DMS 273 (cell line): ENCODE data around the gene DENND2A.
"Not testable (repeated sequence)": the region's sequence is repeated elsewhere in the genome, so short reads cannot be mapped to it uniquely, and the experiment has no call there.

Experiments used
- DNase-seq: peaks from one replicate; lab custom pipeline; 2025; ENCODE audit not compliant: unreplicated experiment; lab: John Stamatoyannopoulos, UW

DENND2A gene, protein sequence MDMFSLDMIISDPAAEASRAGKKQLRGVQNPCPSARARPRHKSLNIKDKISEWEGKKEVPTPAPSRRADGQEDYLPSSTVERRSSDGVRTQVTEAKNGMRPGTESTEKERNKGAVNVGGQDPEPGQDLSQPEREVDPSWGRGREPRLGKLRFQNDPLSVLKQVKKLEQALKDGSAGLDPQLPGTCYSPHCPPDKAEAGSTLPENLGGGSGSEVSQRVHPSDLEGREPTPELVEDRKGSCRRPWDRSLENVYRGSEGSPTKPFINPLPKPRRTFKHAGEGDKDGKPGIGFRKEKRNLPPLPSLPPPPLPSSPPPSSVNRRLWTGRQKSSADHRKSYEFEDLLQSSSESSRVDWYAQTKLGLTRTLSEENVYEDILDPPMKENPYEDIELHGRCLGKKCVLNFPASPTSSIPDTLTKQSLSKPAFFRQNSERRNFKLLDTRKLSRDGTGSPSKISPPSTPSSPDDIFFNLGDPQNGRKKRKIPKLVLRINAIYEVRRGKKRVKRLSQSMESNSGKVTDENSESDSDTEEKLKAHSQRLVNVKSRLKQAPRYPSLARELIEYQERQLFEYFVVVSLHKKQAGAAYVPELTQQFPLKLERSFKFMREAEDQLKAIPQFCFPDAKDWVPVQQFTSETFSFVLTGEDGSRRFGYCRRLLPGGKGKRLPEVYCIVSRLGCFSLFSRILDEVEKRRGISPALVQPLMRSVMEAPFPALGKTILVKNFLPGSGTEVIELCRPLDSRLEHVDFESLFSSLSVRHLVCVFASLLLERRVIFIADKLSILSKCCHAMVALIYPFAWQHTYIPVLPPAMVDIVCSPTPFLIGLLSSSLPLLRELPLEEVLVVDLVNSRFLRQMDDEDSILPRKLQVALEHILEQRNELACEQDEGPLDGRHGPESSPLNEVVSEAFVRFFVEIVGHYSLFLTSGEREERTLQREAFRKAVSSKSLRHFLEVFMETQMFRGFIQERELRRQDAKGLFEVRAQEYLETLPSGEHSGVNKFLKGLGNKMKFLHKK

DNA sequence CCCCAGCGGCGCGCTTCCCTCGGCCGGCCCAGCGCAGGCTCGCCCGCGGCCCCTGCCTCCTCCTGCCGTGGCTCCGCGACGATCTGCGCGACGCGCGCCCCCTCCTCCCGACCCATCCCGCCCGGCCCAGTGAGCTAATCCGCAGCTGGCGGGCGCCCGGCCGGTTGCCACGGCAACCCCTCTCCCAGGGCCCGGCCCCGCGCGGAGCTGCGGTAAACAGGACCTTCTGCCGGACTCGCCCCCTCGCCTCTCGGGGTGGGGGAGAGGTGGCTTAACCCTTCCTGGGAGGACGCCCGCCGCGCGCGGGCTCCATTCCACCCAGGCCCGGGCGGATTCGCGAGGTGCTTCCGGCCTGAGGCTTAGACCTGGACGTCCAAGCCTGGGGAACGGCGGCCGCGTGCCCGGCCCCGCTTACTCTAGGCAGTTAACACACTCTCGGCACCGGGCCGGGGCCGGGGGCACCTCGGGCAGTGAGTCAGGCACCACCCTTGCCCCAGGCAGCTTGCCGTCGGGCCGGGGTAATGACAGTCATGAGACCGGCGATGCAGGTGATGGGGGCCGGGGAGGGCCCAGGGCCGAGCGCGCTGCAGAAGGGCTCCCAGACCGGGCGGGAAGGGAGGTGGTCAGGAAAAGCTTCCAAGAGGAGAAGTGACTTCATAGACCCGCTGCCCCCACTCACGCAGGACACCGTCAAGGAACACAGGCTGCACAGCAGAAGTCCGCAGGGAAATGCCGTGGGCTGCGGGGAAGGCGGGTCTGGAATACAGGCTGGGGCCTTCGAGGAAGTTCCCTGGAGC is at the start of gene DENND2A:
Gene DENND2A (minus strand): TSS at position 87 of the 797 bp plus-strand sequence. CDS start 38,416 bp downstream, outside the sequence.
- DNase-seq, result peak; percentile 97

DNA sequence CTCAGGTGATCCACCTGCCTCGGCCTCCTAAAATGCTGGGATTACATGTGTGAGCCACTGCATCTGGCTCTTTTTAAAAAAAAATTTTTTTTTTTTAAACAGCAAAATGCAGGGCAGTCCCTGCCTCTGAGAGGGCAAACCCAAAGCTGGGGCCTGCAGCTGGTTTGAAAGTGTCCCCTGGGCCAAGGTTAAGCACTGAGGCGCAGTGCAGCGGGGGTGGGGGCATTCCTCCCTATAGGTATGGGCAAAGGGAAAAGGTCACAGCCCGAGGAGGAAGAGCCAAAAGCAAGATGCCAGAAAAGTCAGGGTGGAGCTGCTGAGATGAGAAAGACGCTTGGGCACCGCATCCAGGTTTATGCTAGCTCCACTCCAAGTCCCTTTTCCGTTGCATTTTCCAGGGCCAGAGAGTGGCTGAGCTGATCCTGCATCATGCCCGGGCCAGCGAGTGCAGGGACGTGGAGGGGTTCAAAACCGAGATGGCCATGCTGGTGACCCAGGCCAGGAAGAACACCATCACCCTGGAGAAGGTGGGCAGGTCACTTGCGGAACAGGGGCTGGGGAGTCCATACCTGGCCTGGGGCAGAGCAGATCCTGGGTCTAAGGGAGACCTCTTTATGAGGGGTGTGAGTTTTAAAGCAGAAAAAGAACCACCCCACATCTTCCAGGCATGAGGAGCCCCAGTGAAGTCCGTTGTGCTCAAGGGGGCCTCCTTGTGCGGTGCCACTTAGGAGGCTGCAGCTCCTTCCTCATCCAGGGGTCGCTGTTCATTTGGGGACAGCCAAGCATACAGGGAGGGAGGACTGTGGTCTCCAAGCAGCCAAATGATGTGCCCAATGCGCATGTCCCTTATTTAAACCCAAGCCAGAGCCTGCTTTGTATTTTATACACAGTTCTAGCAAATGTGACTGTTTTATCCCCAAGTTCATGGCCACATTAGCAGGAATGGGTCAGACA is 48.9 kb upstream of the DENND2A start:
- DNase-seq, result no peak

DNA sequence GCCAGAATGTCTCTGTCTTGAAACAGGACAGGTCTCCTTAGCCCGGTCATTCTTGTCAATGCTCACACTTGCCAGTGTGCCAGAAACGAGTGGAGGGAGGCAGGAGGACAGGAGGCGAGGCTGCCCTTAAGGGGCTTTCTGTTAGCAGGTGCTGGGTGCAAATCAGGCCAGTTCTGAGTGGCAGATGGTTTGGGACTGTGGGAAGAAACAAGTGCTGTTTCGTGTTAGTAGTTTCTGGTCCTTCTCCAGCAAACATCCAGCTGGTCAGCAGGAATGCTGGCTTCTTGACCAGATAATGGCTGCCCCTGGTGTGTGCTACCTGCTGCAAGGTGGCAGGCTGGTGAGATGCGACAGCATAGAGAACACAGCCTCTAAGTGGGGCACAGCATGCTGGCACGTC is 47.7 kb upstream of the DENND2A start:
- no peak for DNase-seq

DNA sequence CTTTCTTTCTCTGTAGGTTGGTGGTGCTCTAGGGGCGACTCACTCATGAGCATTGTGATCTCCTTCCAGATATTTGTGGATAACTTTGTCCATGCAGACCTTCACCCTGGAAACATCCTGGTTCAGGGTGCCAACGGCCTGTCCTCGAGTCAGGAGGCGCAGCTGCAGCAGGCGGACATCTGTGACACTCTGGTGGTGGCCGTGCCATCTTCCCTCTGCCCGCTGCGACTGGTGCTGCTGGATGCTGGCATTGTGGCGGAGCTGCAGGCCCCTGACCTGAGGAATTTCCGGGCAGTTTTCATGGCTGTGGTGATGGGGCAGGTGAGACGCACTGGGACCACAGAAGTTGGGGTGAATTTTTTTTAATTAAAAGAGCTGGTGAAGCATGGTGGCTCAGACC is 46.3 kb upstream of the DENND2A start:
- no peak for DNase-seq

DNA sequence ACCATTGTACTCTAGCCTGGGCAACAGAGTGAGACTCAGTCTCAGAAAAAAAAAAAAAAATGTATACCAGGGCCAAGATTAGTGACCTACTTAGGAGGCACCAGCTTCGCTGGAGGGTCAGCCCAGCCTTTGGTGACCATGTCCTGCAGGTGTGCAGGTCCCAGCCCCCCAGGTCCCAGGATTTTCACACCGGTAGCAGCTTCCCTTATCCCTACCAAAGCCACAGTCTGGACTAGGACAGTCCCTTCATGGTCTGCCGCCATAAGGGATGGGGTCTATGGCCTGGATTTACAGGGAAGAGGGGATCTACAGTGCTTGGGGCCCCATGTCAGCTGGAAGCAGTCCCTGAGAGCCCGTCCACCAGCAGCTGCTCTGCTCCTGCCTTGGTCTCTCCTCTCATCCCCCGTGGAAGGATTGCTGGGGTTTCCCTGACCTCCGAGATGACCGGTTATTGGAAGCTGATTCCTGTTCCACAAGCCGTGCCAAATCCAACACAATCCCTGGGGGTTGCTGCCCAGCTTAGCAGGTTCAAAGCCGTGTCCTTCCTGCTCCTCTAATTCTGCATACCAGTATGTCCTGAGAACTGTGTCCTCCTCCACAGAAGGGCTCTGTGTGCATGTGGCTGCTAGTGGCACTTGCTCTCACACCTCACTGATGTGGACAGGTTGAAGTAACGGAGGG is 44.9 kb upstream of the DENND2A start:
- no peak for DNase-seq

DNA sequence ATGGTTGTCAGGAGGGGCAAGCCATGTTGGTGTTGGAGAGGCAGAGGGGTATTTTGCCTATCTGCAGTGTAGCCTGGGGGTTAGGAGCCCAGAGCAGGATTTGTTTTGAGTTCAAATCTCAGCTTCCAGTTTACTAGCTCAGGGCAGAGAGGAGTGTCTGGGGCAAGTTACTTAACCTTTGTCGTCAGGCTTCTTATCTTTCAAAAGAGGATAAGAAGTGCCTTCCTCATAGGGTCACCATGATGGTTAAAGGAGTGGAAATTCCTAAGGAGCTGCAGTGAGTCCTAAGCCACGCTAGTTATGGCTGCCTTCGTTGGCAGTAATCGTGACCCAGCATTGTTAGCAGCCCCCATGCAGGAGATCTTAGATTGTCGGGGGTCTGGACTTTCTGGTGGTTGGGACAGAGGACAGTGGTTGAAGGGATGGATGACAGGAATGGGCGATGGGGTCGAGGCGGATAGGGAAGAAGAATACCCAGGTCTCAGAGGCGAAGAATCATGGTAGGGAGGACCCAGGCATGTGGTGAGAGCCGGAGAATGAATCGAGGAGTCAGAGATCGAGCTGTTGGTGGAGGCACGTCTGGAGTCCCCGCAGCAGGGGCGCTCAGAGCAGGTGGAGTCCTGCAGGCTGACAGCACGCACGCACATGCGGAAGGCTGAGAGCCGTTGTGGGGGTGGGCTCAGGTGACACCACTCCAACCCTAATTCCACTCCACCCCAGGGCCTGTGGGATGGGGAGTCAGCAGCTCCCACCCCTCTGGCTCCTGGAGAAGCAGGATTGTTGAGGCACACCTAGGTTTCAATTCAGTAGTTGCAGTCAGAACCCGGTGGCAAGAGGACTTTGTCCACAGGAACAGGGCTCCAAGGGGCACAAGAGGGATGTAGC is 43.7 kb upstream of the DENND2A start:
- no peak for DNase-seq

DNA sequence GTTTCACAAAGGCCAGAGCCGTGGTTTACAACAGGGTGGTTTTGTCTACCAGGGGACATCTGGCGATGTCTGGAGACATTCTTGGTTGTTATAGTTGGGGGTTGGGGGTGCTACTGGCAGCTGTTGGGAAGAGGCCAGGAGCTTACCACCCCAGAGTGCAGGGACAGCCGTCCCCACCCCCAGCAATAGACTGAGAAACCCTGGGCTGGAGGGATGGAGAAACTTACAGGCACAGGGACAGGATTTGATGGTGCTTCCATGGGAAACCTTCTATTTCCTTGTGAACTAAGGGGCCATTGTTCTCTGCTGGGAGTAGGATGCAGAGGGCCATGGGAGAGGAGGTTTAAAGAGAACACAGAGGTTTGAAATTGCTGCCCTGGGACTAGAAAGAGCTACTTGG is 43.0 kb upstream of the DENND2A start:
- DNase-seq, result peak; percentile 63

DNA sequence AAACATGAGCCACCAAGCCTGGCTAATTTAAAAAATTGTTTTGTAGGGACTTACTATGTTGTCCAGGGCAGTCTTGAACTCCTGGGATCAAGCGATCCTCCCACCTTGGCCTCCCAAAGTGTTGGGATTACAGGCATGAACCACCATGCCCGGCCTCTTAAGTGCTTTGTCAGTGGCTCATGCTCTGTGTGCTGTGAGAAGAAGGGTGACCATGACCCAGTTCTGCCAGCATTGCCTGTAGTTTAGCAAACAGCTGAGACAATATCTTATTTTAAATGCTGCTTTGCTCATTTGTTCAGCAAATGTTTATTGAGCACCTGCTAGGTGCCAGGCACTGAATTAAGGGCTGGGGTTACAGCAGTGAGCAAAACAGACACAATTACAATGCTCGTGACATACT is 41.2 kb upstream of the DENND2A start:
- DNase-seq, result no peak

DNA sequence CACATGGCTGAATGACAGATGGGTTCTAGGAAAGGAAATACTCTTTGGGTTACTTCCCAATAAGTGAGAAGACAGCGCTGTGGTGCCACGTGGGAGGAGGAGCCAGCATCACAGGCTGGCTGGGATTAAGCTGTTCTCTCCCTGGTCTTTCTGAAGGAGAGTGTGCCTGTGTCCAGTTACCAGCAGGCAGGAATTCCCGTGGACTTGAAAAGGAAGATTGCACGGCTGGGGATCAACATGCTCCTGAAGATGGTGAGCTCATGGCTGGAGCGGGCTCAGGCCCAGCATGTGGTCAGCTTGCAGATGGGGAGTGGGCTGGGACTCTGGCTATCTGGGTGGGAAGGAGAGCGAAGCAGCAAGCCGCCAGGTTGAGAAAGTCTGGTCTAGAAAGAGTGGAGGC is 40.3 kb upstream of the DENND2A start:
- no peak for DNase-seq

DNA sequence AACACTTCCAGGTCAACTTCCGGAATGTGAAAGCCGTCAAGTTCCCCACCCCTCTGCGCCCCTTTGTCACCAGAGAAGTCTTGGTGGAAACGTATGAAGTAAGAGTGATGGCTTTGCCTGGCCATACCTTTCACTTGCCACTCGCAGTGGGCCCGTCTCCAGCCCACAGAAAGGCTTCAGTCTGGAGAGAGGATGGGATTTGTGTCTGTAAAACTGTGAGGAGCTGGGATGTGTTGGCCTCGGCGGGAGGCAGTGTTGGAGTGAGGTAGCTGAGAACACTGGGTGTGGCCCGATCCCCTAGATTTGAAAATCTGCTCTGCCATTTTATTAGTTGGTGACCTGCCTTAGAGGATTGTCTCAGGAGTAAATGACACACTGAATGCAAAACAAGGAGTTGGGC is 38.6 kb upstream of the DENND2A start:
- DNase-seq, result no peak

DNA sequence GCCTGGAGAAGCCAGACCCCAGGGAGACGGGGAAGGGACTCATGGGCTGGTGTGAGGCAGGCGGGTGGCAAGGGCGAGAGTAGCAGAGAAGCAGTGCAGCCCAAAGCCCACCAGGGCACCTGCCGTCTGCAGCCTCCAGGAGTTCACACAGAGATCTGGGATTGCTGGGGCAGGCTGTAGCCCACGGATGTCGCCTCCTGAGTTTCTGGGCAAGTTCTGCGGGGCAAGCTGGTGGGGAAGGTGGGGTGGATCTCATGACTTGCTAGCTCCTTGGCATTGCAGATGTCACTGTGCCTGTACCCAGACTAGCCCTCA is 38.2 kb upstream of the DENND2A start:
- DNase-seq, result no peak

DNA sequence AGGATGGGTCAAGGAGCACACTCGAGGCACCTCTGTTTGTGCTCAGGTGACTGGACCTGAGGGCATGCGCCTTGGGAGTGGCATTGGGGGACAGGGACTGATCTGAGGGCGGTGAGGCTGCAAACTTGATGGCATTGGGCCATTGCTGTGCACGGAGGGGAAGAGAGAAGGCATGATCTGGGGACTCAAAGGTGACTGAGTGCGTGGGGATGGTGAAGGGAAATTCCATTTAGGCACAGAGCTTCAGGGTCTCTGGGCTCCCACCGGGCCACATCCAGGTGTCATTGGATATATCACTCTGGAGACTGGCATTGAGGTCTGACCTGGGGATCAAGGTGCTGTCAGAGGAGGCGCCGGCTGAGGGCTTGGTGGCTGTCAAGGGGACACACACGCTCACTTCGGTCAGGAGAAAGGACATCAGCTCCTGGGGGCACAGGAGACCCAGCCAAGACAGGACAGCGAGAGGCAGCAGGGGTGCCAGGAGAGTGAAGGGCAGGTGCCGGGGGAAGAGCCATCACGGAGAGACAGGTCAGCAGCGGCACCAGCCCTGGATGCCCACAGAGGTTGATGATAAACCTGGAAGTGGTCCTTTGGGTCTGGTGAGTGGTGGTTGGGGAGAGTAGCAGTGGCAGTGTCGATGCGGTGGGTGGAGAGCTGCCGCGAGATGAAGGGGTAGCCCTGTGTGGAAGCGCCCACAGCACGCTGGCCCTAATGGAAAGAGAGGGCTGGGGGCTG is 37.6 kb upstream of the DENND2A start:
- DNase-seq, result no peak

DNA sequence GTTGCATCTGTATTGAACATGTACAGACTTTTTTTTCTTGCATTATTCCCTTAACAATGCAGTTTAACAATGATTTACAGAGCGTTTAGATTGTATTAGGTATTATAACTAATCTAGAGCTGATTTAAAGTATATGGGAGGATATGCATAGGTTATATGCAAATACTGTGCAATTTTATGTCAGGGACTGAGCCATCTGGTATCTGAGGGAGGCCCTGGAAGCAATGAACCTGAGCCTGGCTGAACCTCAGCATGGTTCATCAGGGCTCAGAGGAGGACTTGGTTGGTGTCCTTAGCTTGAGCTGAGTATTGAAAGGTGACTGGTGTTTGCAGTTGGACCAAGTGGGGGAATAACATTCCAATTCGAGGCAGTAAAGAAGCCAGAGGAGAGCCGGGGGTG is 36.9 kb upstream of the DENND2A start:
- no peak for DNase-seq

DNA sequence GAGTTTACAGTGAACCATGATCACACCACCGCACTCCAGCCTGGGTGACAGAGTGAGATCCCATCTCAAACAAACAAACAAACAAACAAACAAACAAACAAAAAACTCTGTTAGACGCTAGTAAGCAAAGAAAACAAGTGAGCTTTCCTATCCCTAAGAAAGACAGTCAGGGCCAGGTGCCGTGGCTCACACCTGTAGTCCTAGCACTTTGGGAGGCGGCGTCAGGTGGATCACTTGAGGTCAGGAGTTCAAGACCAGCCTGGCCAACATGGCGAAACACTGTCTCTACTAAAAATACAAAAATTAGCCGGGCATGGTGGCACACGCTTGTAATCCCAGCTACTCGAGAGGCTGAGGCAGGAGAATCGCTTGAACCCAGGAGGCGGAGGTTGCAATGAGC is 36.3 kb upstream of the DENND2A start:
- DNase-seq, result not testable (repeated sequence)

DNA sequence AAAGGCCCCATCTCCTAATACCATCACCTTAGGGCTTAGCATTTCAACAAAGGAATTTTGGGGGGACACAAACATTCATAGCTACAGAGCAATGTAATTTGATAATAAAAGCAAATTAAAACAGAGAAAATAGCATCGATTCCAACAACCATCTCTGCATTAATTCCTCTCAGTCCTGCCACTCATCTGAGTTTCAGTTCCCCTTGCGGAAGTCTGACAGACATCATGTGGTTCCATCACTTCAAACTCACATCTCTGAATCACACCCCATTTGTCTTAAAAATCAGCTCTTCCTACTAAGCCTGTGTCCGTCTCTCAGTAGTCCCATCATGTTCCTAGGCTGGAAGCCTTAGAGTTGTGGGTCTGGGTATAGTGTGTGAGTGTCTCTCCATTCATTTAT is 35.7 kb upstream of the DENND2A start:
- DNase-seq, result no peak

DNA sequence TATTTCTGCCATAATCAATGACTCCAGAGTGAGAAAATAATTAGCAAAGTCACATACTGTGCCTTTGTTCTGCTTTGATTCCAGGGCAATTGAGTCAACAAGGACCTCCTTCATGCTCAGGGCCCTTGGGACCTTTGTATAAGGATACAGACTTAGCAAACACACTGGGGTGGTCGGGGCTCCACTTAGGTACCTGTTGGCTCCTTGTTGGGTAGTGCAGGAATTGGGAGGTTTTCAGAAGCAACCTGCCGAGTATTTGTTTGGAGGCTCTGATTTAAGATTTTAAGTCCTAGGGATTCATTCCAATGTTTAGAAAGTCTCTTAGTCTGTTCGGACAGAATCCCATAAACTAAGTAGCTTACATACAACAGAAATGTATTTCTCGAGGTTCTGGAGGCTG is 35.1 kb upstream of the DENND2A start:
- no peak for DNase-seq

DNA sequence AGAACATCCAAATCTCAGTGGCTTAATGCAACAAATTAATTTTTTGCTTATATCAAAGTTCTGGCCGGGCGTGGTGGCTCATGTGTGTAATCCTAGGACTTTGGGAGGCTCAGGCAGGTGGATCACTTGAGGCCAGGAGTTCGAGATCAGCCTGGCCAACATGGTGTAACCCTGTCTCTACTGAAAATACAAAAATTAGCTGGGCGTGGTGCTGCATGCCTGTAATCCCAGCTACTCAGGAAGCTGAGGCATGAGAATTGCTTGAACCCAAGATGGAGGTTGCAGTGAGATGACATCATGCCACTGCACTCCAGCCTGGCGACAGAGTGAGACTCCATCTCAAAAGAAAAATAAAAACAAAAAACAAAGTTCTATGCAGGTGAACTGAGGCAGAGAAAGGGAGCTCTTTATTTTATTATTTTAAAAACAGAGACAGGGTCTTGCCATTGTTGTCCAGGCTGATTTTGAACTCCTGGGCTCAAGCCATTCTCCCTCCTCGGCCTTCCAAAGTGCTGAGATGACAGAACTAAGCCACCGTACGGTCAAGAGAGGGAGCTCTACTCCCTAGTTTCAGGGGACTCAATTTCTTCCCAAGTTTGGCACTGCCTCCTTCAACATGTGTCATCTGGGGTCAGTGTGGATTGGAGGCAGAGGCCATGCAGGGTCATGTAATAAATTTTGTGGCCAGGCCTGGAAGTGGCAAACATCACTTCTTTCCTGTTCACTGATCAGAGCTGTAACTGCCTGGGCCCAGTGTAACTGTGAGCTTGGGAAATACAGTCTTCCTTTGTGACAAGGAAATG is 34.5 kb upstream of the DENND2A start:
- DNase-seq, result peak; percentile 86
